HepG2 (cell line): ENCODE data around the gene ARIH2. TPM values are rescaled to one million over a fixed set of nuclear protein-coding genes. Genes with fewer than 3 reads are reported as not detected.

Experiments
- CC2D1A ChIP-seq: sonication (generic); formaldehyde crosslinking; IDR thresholded peaks from 2 replicates; pipeline ENCODE4 v1.8.1; 2023; ENCODE audit warnings: mild to moderate bottlenecking, missing genetic modification reagents
- FOXA3 ChIP-seq: IDR thresholded peaks from 2 replicates; pipeline ENCODE4 v1.6.1; 2016; ENCODE audit warnings: missing genetic modification reagents, missing compliant biosample characterization
- MED8 ChIP-seq: sonication (generic); formaldehyde crosslinking; IDR thresholded peaks from 2 replicates; pipeline ENCODE4 v1.8.1; 2023; ENCODE audit warnings: mild to moderate bottlenecking, missing genetic modification reagents; ENCODE audit not compliant: insufficient replicate concordance
- MTA3 ChIP-seq: sonication (generic); formaldehyde crosslinking; IDR thresholded peaks from 2 replicates; pipeline ENCODE4 v1.4.0; 2020; ENCODE audit warnings: missing genetic modification reagents
- RFX1 ChIP-seq: fragments of 450-650 bp; IDR thresholded peaks from 2 replicates; pipeline ENCODE4 v1.6.1; 2017
- TOE1 ChIP-seq: sonication (generic); formaldehyde crosslinking; IDR thresholded peaks from 2 replicates; pipeline ENCODE4 v1.4.0; 2020; ENCODE audit warnings: mild to moderate bottlenecking, missing genetic modification reagents
- ZIK1 ChIP-seq: sonication (generic); formaldehyde crosslinking; IDR thresholded peaks from 2 replicates; pipeline ENCODE4 v1.5.0; 2020; ENCODE audit warnings: mild to moderate bottlenecking, low read depth, missing genetic modification reagents, borderline replicate concordance
- ZNF30 ChIP-seq: sonication (generic); formaldehyde crosslinking; IDR thresholded peaks from 2 replicates; pipeline ENCODE4 v1.5.0; 2020; ENCODE audit warnings: mild to moderate bottlenecking, missing genetic modification reagents
- ZNF674 ChIP-seq: sonication (generic); formaldehyde crosslinking; IDR thresholded peaks from 2 replicates; pipeline ENCODE4 v1.5.0; 2020; ENCODE audit warnings: low read depth, mild to moderate bottlenecking, missing genetic modification reagents
- ZNF768 ChIP-seq: sonication (generic); formaldehyde crosslinking; IDR thresholded peaks from 2 replicates; pipeline ENCODE4 v1.4.0; 2020; ENCODE audit warnings: missing genetic modification reagents
- polyA plus RNA-seq, 8 experiments: library from polyadenylated mRNA; depleted of rRNA in 3 of 8; stranded (reverse) in 7 of 8; unstranded in 1 of 8; fragments of >200 nt; fragmentation: Illumina TruSeq in 4 of 8; extraction: Trizol in 4 of 8; gene quantifications; 2 replicates each; pipeline versions ENCODE4 v1.2.1 to v1.2.3, GENCODE V29; 2011 to 2016; ENCODE audit warnings: low read depth in 4 of 8, missing spikeins in 1 of 8, mixed read lengths in 1 of 8; ENCODE audit not compliant: insufficient read depth in 1 of 8
- total RNA-seq, 5 experiments: library from RNA; depleted of rRNA; stranded (reverse); fragments of >200 nt; fragmentation: Illumina TruSeq; extraction: Trizol; gene quantifications; 2 replicates each; pipeline ENCODE4 v1.2.3, GENCODE V29; 2016; ENCODE audit warnings: low read depth in 1 of 5
- TF ChIP-seq, protein P1 (sequence below): sonication (generic); formaldehyde crosslinking; IDR thresholded peaks from 2 replicates; pipeline ENCODE4 v1.4.0; 2020; ENCODE audit warnings: missing genetic modification reagents
- TF ChIP-seq, protein P2 (sequence below): sonication (generic); formaldehyde crosslinking; IDR thresholded peaks from 2 replicates; pipeline ENCODE4 v1.4.0; 2020; ENCODE audit warnings: mild to moderate bottlenecking, low read depth, missing genetic modification reagents
- TF ChIP-seq, protein P3 (sequence below): sonication (generic); formaldehyde crosslinking; IDR thresholded peaks from 2 replicates; pipeline ENCODE4 v1.4.0; 2020; ENCODE audit warnings: mild to moderate bottlenecking, missing genetic modification reagents
- TF ChIP-seq, protein P4 (sequence below): sonication (generic); formaldehyde crosslinking; IDR thresholded peaks from 2 replicates; pipeline ENCODE4 v1.5.1; 2020; ENCODE audit warnings: mild to moderate bottlenecking, moderate library complexity, missing genetic modification reagents
- TF ChIP-seq, protein P5 (sequence below): sonication (generic); formaldehyde crosslinking; IDR thresholded peaks from 2 replicates; pipeline ENCODE4 v1.5.0; 2020; ENCODE audit warnings: missing genetic modification reagents
- TF ChIP-seq, protein P6 (sequence below): sonication (generic); formaldehyde crosslinking; IDR thresholded peaks from 2 replicates; pipeline ENCODE4 v1.5.1; 2020; ENCODE audit warnings: missing genetic modification reagents, mild to moderate bottlenecking, borderline replicate concordance

ARIH2 gene
- total and polyA plus RNA-seq, 2 of the 13 experiments (the other 11 are each of a cell fraction or from before 2014, with no cell fraction given), result 64.8 to 83.3 TPM

DNA sequence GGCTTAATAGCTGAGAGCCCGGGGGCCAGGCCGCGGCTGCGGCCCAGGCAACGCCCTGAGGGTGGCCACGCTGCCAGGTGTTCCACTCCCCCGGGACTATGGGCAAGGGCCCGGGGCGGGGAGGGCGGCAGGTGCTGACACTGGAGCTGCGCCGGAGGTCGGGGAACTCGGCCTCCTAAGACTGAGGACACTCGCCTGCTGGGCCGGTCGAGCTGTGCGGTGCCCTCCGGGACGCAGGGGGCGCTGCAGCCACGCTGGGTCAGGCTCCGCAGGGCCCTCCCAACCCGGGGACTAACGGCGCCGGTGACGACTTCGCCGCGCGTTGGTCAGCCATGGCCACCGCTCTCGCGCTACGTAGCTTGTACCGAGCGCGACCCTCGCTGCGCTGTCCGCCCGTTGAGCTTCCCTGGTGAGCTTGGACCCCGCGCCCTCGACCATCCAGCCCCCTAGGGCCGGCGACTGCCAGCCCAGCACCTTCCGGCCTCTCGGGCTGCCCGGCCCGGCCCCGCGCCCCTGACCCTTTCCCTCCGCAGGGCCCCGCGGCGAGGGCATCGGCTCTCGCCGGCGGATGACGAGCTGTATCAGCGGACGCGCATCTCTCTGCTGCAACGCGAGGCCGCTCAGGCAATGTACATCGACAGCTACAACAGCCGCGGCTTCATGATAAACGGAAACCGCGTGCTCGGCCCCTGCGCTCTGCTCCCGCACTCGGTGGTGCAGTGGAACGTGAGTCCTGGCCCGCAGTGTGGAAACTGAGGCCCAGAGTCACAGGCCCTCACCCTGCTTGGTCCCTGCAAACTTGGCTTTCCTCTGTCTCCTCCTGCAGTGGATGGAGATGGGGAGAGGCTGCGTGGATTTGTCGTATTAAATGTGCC, 103.4 kb downstream of the ARIH2 start, which contains the start of gene NDUFAF3 (continued):
- TF ChIP-seq, protein P1, sequence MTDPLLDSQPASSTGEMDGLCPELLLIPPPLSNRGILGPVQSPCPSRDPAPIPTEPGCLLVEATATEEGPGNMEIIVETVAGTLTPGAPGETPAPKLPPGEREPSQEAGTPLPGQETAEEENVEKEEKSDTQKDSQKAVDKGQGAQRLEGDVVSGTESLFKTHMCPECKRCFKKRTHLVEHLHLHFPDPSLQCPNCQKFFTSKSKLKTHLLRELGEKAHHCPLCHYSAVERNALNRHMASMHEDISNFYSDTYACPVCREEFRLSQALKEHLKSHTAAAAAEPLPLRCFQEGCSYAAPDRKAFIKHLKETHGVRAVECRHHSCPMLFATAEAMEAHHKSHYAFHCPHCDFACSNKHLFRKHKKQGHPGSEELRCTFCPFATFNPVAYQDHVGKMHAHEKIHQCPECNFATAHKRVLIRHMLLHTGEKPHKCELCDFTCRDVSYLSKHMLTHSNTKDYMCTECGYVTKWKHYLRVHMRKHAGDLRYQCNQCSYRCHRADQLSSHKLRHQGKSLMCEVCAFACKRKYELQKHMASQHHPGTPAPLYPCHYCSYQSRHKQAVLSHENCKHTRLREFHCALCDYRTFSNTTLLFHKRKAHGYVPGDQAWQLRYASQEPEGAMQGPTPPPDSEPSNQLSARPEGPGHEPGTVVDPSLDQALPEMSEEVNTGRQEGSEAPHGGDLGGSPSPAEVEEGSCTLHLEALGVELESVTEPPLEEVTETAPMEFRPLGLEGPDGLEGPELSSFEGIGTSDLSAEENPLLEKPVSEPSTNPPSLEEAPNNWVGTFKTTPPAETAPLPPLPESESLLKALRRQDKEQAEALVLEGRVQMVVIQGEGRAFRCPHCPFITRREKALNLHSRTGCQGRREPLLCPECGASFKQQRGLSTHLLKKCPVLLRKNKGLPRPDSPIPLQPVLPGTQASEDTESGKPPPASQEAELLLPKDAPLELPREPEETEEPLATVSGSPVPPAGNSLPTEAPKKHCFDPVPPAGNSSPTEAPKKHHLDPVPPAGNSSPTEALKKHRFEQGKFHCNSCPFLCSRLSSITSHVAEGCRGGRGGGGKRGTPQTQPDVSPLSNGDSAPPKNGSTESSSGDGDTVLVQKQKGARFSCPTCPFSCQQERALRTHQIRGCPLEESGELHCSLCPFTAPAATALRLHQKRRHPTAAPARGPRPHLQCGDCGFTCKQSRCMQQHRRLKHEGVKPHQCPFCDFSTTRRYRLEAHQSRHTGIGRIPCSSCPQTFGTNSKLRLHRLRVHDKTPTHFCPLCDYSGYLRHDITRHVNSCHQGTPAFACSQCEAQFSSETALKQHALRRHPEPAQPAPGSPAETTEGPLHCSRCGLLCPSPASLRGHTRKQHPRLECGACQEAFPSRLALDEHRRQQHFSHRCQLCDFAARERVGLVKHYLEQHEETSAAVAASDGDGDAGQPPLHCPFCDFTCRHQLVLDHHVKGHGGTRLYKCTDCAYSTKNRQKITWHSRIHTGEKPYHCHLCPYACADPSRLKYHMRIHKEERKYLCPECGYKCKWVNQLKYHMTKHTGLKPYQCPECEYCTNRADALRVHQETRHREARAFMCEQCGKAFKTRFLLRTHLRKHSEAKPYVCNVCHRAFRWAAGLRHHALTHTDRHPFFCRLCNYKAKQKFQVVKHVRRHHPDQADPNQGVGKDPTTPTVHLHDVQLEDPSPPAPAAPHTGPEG (CRISPR knock-in tag), result 0 out of 2 replicates have a peak, but pooled peaks have one; percentile 15
- TF ChIP-seq RFX1, result no peak
- TF ChIP-seq, protein P2, sequence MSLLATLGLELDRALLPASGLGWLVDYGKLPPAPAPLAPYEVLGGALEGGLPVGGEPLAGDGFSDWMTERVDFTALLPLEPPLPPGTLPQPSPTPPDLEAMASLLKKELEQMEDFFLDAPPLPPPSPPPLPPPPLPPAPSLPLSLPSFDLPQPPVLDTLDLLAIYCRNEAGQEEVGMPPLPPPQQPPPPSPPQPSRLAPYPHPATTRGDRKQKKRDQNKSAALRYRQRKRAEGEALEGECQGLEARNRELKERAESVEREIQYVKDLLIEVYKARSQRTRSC (CRISPR knock-in tag), result peak; percentile 2; the same call in 1 of the 2 replicates
- peak; percentile 62; the same call in 1 of the 2 replicates for TF ChIP-seq ZNF674 (CRISPR knock-in tag)
- TF ChIP-seq TOE1 (CRISPR knock-in tag), result no peak
- TF ChIP-seq, protein P3, sequence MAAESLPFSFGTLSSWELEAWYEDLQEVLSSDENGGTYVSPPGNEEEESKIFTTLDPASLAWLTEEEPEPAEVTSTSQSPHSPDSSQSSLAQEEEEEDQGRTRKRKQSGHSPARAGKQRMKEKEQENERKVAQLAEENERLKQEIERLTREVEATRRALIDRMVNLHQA, result no peak
- TF ChIP-seq, protein P4, sequence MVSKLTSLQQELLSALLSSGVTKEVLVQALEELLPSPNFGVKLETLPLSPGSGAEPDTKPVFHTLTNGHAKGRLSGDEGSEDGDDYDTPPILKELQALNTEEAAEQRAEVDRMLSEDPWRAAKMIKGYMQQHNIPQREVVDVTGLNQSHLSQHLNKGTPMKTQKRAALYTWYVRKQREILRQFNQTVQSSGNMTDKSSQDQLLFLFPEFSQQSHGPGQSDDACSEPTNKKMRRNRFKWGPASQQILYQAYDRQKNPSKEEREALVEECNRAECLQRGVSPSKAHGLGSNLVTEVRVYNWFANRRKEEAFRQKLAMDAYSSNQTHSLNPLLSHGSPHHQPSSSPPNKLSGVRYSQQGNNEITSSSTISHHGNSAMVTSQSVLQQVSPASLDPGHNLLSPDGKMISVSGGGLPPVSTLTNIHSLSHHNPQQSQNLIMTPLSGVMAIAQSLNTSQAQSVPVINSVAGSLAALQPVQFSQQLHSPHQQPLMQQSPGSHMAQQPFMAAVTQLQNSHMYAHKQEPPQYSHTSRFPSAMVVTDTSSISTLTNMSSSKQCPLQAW, result peak; percentile 77
- TF ChIP-seq, protein P5, sequence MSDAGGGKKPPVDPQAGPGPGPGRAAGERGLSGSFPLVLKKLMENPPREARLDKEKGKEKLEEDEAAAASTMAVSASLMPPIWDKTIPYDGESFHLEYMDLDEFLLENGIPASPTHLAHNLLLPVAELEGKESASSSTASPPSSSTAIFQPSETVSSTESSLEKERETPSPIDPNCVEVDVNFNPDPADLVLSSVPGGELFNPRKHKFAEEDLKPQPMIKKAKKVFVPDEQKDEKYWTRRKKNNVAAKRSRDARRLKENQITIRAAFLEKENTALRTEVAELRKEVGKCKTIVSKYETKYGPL (CRISPR knock-in tag), result peak; percentile 41; the same call in 1 of the 2 replicates
- peak; percentile 66; the same call in 1 of the 2 replicates for TF ChIP-seq ZNF768 (CRISPR knock-in tag)
- 0 out of 2 replicates have a peak, but pooled peaks have one; percentile 32 for TF ChIP-seq ZNF30
- TF ChIP-seq FOXA3 (CRISPR knock-in tag), result peak; percentile 11; the same call in 1 of the 2 replicates
- TF ChIP-seq CC2D1A (CRISPR knock-in tag), result no peak
- TF ChIP-seq MTA3 (CRISPR knock-in tag), result no peak
- no peak for TF ChIP-seq ZIK1 (CRISPR knock-in tag)
- TF ChIP-seq MED8 (CRISPR knock-in tag), result peak; percentile 64
- TF ChIP-seq, protein P6, sequence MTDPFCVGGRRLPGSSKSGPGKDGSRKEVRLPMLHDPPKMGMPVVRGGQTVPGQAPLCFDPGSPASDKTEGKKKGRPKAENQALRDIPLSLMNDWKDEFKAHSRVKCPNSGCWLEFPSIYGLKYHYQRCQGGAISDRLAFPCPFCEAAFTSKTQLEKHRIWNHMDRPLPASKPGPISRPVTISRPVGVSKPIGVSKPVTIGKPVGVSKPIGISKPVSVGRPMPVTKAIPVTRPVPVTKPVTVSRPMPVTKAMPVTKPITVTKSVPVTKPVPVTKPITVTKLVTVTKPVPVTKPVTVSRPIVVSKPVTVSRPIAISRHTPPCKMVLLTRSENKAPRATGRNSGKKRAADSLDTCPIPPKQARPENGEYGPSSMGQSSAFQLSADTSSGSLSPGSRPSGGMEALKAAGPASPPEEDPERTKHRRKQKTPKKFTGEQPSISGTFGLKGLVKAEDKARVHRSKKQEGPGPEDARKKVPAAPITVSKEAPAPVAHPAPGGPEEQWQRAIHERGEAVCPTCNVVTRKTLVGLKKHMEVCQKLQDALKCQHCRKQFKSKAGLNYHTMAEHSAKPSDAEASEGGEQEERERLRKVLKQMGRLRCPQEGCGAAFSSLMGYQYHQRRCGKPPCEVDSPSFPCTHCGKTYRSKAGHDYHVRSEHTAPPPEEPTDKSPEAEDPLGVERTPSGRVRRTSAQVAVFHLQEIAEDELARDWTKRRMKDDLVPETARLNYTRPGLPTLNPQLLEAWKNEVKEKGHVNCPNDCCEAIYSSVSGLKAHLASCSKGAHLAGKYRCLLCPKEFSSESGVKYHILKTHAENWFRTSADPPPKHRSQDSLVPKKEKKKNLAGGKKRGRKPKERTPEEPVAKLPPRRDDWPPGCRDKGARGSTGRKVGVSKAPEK (CRISPR knock-in tag), result no peak
